Trophoblast cell (in vitro differentiated cells and primary cell): ENCODE data around the gene KIF13A.

Experiments
- DNase-seq, 2 donors: peaks; one replicate each; pipeline ENCODE4 v3.0.0-alpha.2; 2016
- H2AFZ ChIP-seq: 2 replicates; pipeline ENCODE4 v1.6.1; 2013; ENCODE audit warnings: low read length, moderate library complexity, mild to moderate bottlenecking; ENCODE audit not compliant: insufficient read depth, poor library complexity
- H2AK5ac ChIP-seq: 2 replicates; pipeline ENCODE4 v1.6.1; 2013; ENCODE audit warnings: mild to moderate bottlenecking, low read length
- H2BK120ac ChIP-seq: 2 replicates; pipeline ENCODE4 v1.6.1; 2013; ENCODE audit warnings: low read length, mild to moderate bottlenecking, moderate library complexity; ENCODE audit not compliant: insufficient read depth, poor library complexity
- H2BK12ac ChIP-seq: 2 replicates; pipeline ENCODE4 v1.6.1; 2013; ENCODE audit warnings: mild to moderate bottlenecking, low read length, moderate library complexity
- H2BK5ac ChIP-seq: 2 replicates; pipeline ENCODE4 v1.6.1; 2013; ENCODE audit warnings: low read length, low read depth, moderate library complexity, mild to moderate bottlenecking; ENCODE audit not compliant: poor library complexity
- H3K14ac ChIP-seq: 2 replicates; pipeline ENCODE4 v1.6.1; 2013; ENCODE audit warnings: mild to moderate bottlenecking, low read length
- H3K18ac ChIP-seq: 2 replicates; pipeline ENCODE4 v1.6.1; 2013; ENCODE audit warnings: mild to moderate bottlenecking, low read length
- H3K23ac ChIP-seq: 2 replicates; pipeline ENCODE4 v1.6.1; 2013; ENCODE audit warnings: low read length
- H3K27ac ChIP-seq: 2 replicates; pipeline ENCODE4 v1.5.1; 2013; ENCODE audit warnings: low read depth, mild to moderate bottlenecking, inconsistent platforms, low read length, moderate library complexity
- H3K27me3 ChIP-seq: 2 replicates; pipeline ENCODE4 v1.6.1; 2013; ENCODE audit warnings: inconsistent platforms, mild to moderate bottlenecking, low read length, moderate library complexity; ENCODE audit not compliant: insufficient read depth
- H3K36me3 ChIP-seq, 2 experiments: 1 replicate in 1 of 2; 2 replicates in 1 of 2; pipeline ENCODE4 v1.6.1; 2013; ENCODE audit warnings: low read length in 2 of 2, mild to moderate bottlenecking in 2 of 2, moderate library complexity in 1 of 2; ENCODE audit not compliant: insufficient read depth in 2 of 2, control insufficient read depth in 1 of 2
- H3K4ac ChIP-seq: 2 replicates; pipeline ENCODE4 v1.6.1; 2013; ENCODE audit warnings: low read depth, mild to moderate bottlenecking, low read length, moderate library complexity
- H3K4me1 ChIP-seq, 2 experiments: 1 replicate in 1 of 2; 2 replicates in 1 of 2; pipeline ENCODE4 v1.6.1; 2013; ENCODE audit warnings: low read length in 2 of 2, mild to moderate bottlenecking in 2 of 2, moderate library complexity in 1 of 2; ENCODE audit not compliant: insufficient read depth in 2 of 2, control insufficient read depth in 1 of 2
- H3K4me2 ChIP-seq: 2 replicates; pipeline ENCODE4 v1.6.1; 2013; ENCODE audit warnings: inconsistent platforms, mild to moderate bottlenecking, low read length, moderate library complexity
- H3K4me3 ChIP-seq: 2 replicates; pipeline ENCODE4 v1.5.1; 2013; ENCODE audit warnings: mild to moderate bottlenecking, low read depth, low read length, inconsistent platforms
- H3K79me1 ChIP-seq: one replicate; pipeline ENCODE4 v1.6.1; 2013; ENCODE audit warnings: low read length
- H3K79me2 ChIP-seq: 2 replicates; pipeline ENCODE4 v1.6.1; 2013; ENCODE audit warnings: low read length, mild to moderate bottlenecking; ENCODE audit not compliant: control insufficient read depth, insufficient read depth, poor library complexity
- H3K9ac ChIP-seq: 2 replicates; pipeline ENCODE4 v1.6.1; 2013; ENCODE audit warnings: mild to moderate bottlenecking, low read length
- H3K9me3 ChIP-seq: 2 replicates; pipeline ENCODE4 v1.6.1; 2013; ENCODE audit warnings: low read depth, mild to moderate bottlenecking, control low read depth, inconsistent platforms, low read length; ENCODE audit not compliant: insufficient read depth
- H4K12ac ChIP-seq: 2 replicates; pipeline ENCODE4 v1.6.1; 2013; ENCODE audit warnings: low read depth, mild to moderate bottlenecking, low read length, moderate library complexity
- H4K8ac ChIP-seq: 2 replicates; pipeline ENCODE4 v1.6.1; 2013; ENCODE audit warnings: low read depth, mild to moderate bottlenecking, low read length, moderate library complexity
- H4K91ac ChIP-seq: one replicate; pipeline ENCODE4 v1.6.1; 2013; ENCODE audit warnings: low read depth, mild to moderate bottlenecking, low read length, moderate library complexity
- WGBS: extraction: QIAGEN DNeasy Blood & Tissue Kit; methylation state at CpG from one replicate; pipeline ENCODE4 v1.1.7; 2013; ENCODE audit warnings: missing lambda C conversion rate; ENCODE audit not compliant: insufficient read length, insufficient coverage; ENCODE audit errors: extremely low coverage; 5-methylcytosine and 5-hydroxymethylcytosine counted together

The KIF13A gene

GRCh38 chr6:17851720-17852161 lies 135.7 kb downstream of the KIF13A start:
- Histone ChIP-seq H3K4me1 (no peaks in the 10 kb centered on the region), H4K12ac (no peak overlapping the region), H2AK5ac (no peak overlapping the region), H3K23ac (no peak overlapping the region), H3K14ac (no peak overlapping the region), H3K79me2 (no peaks in the 10 kb centered on the region), H4K91ac (no peak overlapping the region), H2AFZ (no peak overlapping the region), H3K4me2 (no peak overlapping the region), H3K27me3 (no peaks in the 10 kb centered on the region), H4K8ac (no peak overlapping the region), H3K18ac (no peak overlapping the region), H2BK120ac (no peak overlapping the region), H3K4me3 (no peak overlapping the region), H3K9me3 (no peaks in the 10 kb centered on the region), H2BK5ac (no peak overlapping the region), H3K4ac (no peak overlapping the region), H3K9ac (no peak overlapping the region), H3K27ac (no peak overlapping the region), H3K36me3 (peaks cover 9 to 19% of the 10 kb centered on the region in 2 experiments), H3K79me1 (no peaks in the 10 kb centered on the region), H2BK12ac (no peak overlapping the region)
- no peak for DNase-seq
- WGBS: no CpG with 5 or more reads among the region's 4 CpGs

GRCh38 chr6:17851001-17851719 lies 136.3 kb downstream of the KIF13A start:
- Histone ChIP-seq H4K8ac (no peak overlapping the region), H4K12ac (no peak overlapping the region), H3K79me1 (no peaks in the 10 kb centered on the region), H3K18ac (no peak overlapping the region), H3K4ac (no peak overlapping the region), H3K79me2 (no peaks in the 10 kb centered on the region), H3K9ac (no peak overlapping the region), H2AFZ (no peak overlapping the region), H2BK12ac (no peak overlapping the region), H3K4me3 (no peak overlapping the region), H3K27me3 (no peaks in the 10 kb centered on the region), H3K4me2 (no peak overlapping the region), H3K4me1 (no peaks in the 10 kb centered on the region), H3K36me3 (peaks cover 9 to 20% of the 10 kb centered on the region in 2 experiments), H2AK5ac (no peak overlapping the region), H3K27ac (no peak overlapping the region), H3K9me3 (no peaks in the 10 kb centered on the region), H3K14ac (no peak overlapping the region), H2BK5ac (no peak overlapping the region), H3K23ac (no peak overlapping the region), H2BK120ac (no peak overlapping the region), H4K91ac (no peak overlapping the region)
- no peak for DNase-seq
- WGBS: no CpG with 5 or more reads among the region's 3 CpGs

- H4K91ac ChIP-seq: no peak overlapping the region
- H2BK120ac ChIP-seq: no peak overlapping the region
- H3K9ac ChIP-seq: no peak overlapping the region
- no peak overlapping the region for H3K4ac ChIP-seq
- H2BK12ac ChIP-seq: no peak overlapping the region
- H3K79me2 ChIP-seq: no peaks in the 10 kb centered on the region
- H3K9me3 ChIP-seq: no peaks in the 10 kb centered on the region
- H3K4me1 ChIP-seq: no peaks in the 10 kb centered on the region
- no peak overlapping the region for H2AFZ ChIP-seq
- WGBS: no CpG with 5 or more reads among the region's 5 CpGs
- H2BK5ac ChIP-seq: no peak overlapping the region
- H3K18ac ChIP-seq: no peak overlapping the region
- no peak overlapping the region for H3K4me2 ChIP-seq
- H3K27me3 ChIP-seq: no peaks in the 10 kb centered on the region
- H3K4me3 ChIP-seq: no peak overlapping the region
- peak; percentile 75 to 90 for DNase-seq
- no peak overlapping the region for H4K12ac ChIP-seq
- H3K14ac ChIP-seq: no peak overlapping the region
- no peak overlapping the region for H3K23ac ChIP-seq
- no peak overlapping the region for H2AK5ac ChIP-seq
- no peak overlapping the region for H3K27ac ChIP-seq
- no peak overlapping the region for H4K8ac ChIP-seq
- peaks cover 6 to 15% of the 10 kb centered on the region in 2 experiments for H3K36me3 ChIP-seq
- H3K79me1 ChIP-seq: no peaks in the 10 kb centered on the region
Observed at GRCh38 chr6:17850281-17850680, 137.2 kb downstream of the KIF13A start.

GRCh38 chr6:17847203-17847760 lies 140.2 kb downstream of the KIF13A start:
- H3K27me3 ChIP-seq: no peaks in the 10 kb centered on the region
- no peak overlapping the region for H4K8ac ChIP-seq

More at GRCh38 chr6:17847203-17847760, 140.2 kb downstream of the KIF13A start:
- H2BK5ac ChIP-seq: no peak overlapping the region
- peaks cover 5 to 15% of the 10 kb centered on the region in 2 experiments for H3K36me3 ChIP-seq
- no peak overlapping the region for H4K91ac ChIP-seq
- no peaks in the 10 kb centered on the region for H3K9me3 ChIP-seq
- H3K18ac ChIP-seq: no peak overlapping the region
- no peak overlapping the region for H3K27ac ChIP-seq
- no peak overlapping the region for H3K4ac ChIP-seq
- no CpG with 5 or more reads among the region's 4 CpGs for WGBS
- H3K9ac ChIP-seq: no peak overlapping the region
- no peak overlapping the region for H3K14ac ChIP-seq
- no peaks in the 10 kb centered on the region for H3K4me1 ChIP-seq
- H2AFZ ChIP-seq: no peak overlapping the region
- H3K79me2 ChIP-seq: no peaks in the 10 kb centered on the region
- H3K79me1 ChIP-seq: no peaks in the 10 kb centered on the region
- no peak overlapping the region for H4K12ac ChIP-seq
- no peak overlapping the region for H2BK12ac ChIP-seq
- no peak overlapping the region for H2AK5ac ChIP-seq
- no peak overlapping the region for H2BK120ac ChIP-seq
- H3K23ac ChIP-seq: no peak overlapping the region
- no peak overlapping the region for H3K4me3 ChIP-seq
- no peak for DNase-seq
- no peak overlapping the region for H3K4me2 ChIP-seq
